Measurements from ENCODE around the gene TEKT2.

TEKT2 gene

GRCh38 chr1:36101546-36101945 is 17.7 kb downstream of the TEKT2 start:
- FAIRE-seq (no peak), DNase-seq (ENCODE audit: low spot score) (no peak)

DNA sequence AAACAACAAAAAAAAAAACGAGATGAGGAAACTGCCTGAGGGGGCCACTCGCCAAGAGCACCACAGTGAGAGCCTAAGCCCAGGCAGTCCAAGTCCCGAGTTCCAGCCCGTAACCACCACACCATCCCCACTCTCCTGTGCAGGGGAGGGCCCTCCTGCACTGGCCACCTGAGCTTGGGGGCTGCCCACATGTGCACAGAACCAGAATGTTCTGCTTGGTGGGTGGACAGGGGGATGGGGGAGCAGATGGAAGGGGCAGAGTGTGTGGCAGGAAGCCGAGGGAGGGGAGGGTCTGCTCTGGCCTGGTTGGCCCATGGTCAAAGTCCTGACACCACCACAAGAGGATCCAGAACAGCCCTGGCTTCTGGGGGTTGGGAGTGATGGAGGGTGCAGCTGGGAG is 22.4 kb downstream of the TEKT2 start:
- FAIRE-seq = no peak
- no peak for DNase-seq (ENCODE audit: low spot score)

GRCh38 chr1:36107394-36107793 is 23.5 kb downstream of the TEKT2 start:
- no peak for DNase-seq (ENCODE audit: low spot score)
- FAIRE-seq = no peak

DNA sequence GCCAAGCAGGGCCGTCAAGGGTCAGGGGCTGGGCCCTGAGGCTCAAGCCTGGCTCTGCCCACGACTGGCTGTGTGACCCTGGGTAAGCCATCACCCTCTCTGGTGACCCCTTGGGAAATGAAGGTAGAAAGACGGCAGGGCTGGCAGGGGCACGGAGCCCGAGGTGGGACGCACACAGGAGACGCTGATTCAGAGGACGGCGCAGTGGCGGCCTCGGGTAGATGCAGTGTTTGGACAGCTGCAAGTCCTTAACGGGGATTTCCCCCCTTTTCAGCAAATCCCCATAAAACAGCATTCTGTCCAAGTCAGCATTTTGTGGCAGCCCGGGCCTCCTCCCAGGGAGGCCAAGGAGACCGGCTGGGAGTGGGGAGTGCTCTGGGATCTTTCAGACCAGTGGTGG is 24.4 kb downstream of the TEKT2 start:
- DNase-seq (ENCODE audit: low spot score) (peak; percentile 37), FAIRE-seq (no peak)

DNA sequence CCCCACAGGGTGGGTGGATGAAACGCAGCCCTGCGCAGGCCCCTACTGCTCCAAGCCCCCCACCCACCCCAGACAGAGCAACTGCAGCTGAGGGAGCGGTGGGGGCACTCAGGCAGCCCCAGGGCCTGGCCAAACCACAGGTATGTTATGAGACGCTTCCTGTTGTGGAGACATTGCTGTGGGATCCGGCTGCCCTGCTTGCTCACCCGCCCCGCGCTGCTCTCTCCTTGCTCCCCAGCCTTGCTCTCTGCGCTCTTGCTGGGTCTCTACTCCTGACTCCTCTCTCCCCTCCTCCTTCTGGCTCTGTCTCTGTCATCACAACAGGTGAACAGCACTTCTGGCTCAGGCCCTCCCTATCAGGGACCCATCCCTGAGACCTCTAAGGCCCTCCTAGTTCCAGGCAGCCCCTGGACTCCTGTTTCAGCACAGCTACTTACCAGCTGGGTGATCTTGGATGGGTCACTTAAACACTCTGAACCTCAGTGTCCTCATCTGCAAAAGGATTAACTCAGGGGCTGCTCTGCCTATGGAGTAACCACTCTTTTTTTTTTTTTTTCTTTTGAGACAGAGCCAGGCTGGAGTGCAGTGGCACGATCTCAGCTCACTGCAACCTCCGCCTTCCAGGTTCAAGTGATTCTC is 25.3 kb downstream of the TEKT2 start:
- FAIRE-seq = peak; percentile 58
- DNase-seq (ENCODE audit: low spot score) = peak; percentile 93

- DNase-seq (ENCODE audit: low spot score) = no peak
- FAIRE-seq = no peak
These were observed 27.3 kb downstream of the TEKT2 start for GRCh38 chr1:36111151-36111550.

DNA sequence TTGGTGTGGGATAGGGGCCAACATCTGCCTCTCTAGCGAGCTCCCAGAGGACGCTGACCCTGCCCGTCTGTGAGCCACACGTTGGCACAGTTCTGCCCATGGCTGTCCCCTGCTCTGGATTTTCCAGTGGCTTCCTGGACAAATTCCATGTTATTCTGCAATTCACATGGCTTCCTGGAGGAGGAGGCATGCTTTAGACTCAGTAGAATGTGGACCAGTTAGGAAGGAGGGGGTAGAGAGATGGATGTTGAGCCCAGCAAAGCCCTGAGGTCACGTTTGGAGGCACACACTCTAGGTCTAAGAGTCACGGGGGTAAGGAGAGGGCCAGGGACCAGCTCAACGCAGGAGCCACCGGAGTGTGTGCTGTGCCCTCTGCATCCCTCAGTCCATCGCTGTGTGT is 28.9 kb downstream of the TEKT2 start:
- DNase-seq (ENCODE audit: low spot score) (no peak), FAIRE-seq (no peak)

DNA sequence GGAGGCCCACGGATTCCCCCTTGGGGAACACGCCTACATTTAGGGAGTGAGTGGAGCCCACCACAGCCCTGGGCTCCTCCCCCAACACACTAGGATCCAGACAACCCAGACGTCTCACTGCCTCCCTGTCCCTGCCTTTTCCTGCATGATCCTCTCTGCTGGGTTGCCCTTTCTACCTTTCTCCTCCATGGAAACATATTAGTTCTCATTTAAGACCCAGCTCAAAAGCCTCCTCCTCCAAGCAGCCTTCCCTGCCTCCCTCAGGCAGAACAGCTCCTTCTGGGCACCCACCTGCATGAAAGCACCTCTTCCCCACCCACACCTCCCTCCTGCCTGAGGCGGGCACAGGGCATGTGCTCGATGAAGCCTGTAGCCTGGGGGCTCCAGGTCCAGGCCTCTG is 30.5 kb downstream of the TEKT2 start:
- no peak for FAIRE-seq
- no peak for DNase-seq (ENCODE audit: low spot score)

DNA sequence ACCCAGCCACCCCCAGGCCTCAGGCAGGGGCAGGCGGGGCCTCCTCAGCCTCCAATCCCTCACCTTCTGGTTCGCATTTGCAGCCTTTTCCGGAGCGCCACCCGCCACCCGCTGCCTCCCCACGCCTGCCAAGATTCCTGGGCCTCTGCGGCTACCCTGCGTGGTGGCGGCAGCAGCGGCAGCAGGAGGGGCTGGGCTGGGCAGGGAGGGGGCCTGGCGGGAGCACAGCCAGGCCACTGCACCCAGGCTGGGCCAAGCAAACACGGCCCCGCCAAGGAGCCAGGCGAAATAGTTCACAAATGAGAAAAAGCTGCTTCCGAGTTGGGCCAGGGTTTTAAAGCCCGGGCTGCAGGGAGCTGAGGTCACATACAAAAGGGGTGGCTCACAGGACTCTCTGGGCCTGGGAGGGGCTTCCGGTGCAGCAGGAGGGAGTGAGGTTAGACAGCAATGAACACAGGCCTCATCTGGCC is 31.3 kb downstream of the TEKT2 start:
- DNase-seq (ENCODE audit: low spot score) (peak; percentile 68), FAIRE-seq (peak; percentile 20)

GRCh38 chr1:36115931-36116330 is 32.0 kb downstream of the TEKT2 start:
- FAIRE-seq (no peak), DNase-seq (ENCODE audit: low spot score) (peak; percentile 43)

DNA sequence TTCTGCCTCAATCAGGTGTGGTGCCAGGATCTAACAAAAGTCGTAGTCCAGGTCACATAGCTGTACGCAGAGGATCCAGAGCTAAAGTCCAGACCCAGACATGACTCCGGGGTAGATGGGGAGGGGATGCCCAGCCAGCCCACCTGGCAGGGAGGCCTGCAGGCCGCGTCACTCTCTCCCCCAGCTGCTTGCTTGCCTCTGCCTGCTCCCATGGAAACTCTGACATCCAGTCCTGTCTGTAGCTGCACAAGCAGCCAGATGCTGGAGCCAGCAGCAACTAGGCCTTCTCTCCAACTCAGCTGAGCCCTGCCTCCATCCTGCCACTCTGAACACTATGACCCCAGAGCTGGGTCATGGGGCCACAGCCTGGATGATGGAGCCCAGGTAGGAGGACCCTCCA is 33.0 kb downstream of the TEKT2 start:
- DNase-seq (ENCODE audit: low spot score) (no peak), FAIRE-seq (no peak)

GRCh38 chr1:36118447-36119204 is 34.7 kb downstream of the TEKT2 start:
- FAIRE-seq (no peak), DNase-seq (ENCODE audit: low spot score) (no peak)

DNA sequence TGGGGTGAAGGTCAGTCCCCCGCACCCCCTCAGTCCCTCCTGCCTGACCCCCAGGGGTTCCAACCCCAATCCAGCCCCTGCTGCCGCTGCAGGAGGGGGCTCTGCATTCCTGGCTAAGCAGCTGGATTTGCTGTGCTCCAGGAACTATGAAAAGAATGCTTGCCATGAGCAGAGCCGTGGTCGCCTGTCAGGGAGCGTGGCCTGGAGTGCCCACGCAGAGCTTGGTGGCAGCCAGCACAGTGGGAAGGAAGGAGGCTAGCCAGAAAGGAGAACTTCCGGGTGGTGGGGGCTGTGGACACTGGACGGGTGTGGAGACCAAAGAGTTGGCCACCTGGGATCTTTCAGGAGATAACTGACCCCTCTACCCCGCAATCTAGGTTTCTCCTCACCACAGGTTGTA is 35.6 kb downstream of the TEKT2 start:
- FAIRE-seq = no peak
- DNase-seq (ENCODE audit: low spot score) = no peak

- no peak for FAIRE-seq
These were observed 38.5 kb downstream of the TEKT2 start for GRCh38 chr1:36122062-36123030.

DNA sequence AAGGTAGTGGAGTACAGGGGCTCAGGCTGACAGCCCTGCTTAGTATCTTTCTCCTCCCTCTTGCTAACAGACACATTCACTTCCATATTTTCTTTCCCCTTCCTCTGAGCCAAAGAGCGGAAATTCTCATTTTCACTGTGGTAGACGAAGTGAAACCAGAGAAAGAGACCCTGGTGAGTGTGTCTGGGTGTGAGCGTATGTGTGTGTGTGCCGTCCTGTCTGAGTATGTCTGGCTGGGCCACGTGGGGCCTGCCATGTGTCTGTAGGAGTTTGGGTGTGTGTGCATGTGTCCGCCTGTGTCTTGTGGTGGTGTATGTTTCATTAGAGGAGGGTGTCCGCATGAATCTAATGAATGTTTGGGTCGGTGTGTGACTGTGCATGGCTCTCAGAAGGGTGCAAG is 39.5 kb downstream of the TEKT2 start:
- DNase-seq (ENCODE audit: low spot score) (no peak), FAIRE-seq (no peak)

More at GRCh38 chr1:36122062-36123030, 38.5 kb downstream of the TEKT2 start:
- no peak for DNase-seq (ENCODE audit: low spot score)

DNA sequence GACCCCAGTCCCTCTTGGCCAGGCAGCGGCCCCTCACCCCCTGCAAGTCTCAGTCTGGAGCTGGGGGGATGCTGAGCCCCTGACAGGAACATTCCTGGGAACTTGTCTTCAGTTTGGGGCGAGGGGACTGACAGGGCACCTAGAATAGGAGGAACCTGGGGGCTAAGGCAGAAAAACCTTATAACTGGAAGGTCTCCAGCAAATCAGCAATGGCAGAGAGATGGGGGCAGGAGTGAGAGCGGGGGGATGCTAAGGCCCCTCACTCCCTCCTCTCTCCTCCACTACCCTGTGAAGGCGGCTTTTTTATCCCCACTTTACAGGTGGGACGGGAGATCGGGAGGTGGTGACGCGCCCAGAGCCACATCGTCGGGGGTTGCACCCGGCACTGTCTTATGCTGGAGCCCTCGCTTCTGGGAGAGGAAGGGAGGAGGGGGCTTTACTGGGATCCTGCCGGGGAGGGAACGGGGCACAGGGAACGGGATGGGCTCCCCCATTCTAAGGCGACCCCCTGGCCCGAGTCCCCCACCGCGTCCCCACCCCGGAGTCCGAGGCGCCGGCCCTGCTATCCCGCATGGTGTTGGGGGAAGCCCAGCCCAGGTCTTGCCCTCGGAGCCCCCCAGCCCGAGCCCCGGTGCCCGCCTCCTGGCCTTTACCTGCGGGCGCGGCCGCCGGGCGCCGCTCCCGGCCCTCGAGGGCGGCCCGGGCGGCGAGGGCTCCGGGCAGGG is 40.7 kb downstream of the TEKT2 start:
- FAIRE-seq (no peak), DNase-seq (ENCODE audit: low spot score) (no peak)

GRCh38 chr1:36125129-36125991 is 41.5 kb downstream of the TEKT2 start, which contains the start of gene COL8A2:
TSS of gene COL8A2 (minus strand) at chr1:36125222. CDS start at chr1:36100242, 24,980 bp downstream.
- FAIRE-seq = no peak
- no peak for DNase-seq (ENCODE audit: low spot score)

DNA sequence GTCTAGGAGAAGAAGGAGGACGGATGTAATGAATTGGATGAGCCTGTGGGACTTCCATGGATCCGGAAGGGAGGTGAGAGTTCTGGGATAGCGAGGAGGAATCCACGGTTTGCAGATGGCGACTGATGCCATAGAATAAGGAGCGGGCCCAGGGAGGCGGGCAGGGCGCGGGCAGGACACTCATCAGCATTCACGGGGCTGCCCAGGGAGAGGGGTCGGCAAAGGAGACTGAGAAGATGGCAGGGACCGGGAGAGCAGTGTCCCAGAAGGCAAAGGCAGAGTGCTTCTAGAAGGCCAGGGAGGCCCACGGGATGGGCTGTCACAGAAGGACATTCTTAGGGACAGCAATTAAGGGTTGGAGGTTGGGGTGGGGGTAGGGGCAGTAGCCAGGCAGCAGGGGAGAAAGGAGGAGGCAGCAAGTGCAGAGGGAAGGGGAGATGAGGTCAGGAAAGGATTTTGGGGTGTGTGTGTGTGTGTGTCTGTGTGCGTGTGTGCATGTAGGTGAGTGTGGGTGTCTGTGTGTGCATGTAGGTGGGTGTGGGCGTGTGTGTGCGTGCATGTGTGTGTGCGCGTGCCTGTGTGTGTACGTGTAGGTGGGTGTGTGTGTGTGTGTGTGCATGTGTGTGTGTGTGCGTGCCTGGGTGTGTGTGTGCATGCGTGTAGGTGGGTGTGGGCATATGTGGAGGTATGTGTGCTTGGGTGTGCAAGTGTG is 42.3 kb downstream of the TEKT2 start:
- no peak for DNase-seq (ENCODE audit: low spot score)
- FAIRE-seq = peak; percentile 96

- DNase-seq (ENCODE audit: low spot score) (no peak), FAIRE-seq (no peak)
These were observed 43.1 kb downstream of the TEKT2 start for GRCh38 chr1:36126797-36127500.

All from urothelium cell line (cell line).